Lung (tissue), 12 donors: ENCODE data around the gene FLNA. TPM values are rescaled to one million over a fixed set of nuclear protein-coding genes. Genes with fewer than 3 reads are reported as not detected.

Experiments
- ATAC-seq: fragments of 200-7000 bp; cut with Tn5 transposase; one replicate; pipeline ENCODE4 v1.9.1; 2020; ENCODE audit warnings: moderate number of reproducible peaks; ENCODE audit not compliant: insufficient read depth, low FRiP score
- DNase-seq, 3 donors: peaks; one replicate each; pipeline ENCODE4 v3.0.0-alpha.2; 2013 to 2017
- H3K27ac ChIP-seq, 2 donors: one replicate each; pipeline ENCODE4 v1.5.1; 2013; ENCODE audit warnings: mild to moderate bottlenecking in 2 of 2, moderate library complexity in 2 of 2, control low read depth in 1 of 2, inconsistent platforms in 1 of 2, low read depth in 1 of 2, low read length in 1 of 2
- H3K27me3 ChIP-seq, 3 donors: one replicate each; pipeline ENCODE4 v1.5.1; 2013; ENCODE audit warnings: low read length in 2 of 3; ENCODE audit not compliant: control insufficient read depth in 3 of 3, insufficient read depth in 3 of 3
- H3K36me3 ChIP-seq, 4 donors: one replicate each; pipeline ENCODE4 v1.5.1; 2013; ENCODE audit warnings: low read length in 4 of 4, mild to moderate bottlenecking in 1 of 4, moderate library complexity in 1 of 4; ENCODE audit not compliant: control insufficient read depth in 4 of 4, insufficient read depth in 4 of 4
- H3K4me1 ChIP-seq, 5 donors: one replicate each; pipeline ENCODE4 v1.5.1; 2013; ENCODE audit warnings: low read length in 5 of 5, mild to moderate bottlenecking in 2 of 5, moderate library complexity in 1 of 5; ENCODE audit not compliant: control insufficient read depth in 5 of 5, insufficient read depth in 5 of 5
- H3K4me3 ChIP-seq: one replicate; pipeline ENCODE4 v1.5.1; 2013; ENCODE audit warnings: mild to moderate bottlenecking, control low read depth, moderate library complexity
- H3K9ac ChIP-seq, 2 donors: one replicate each; pipeline ENCODE4 v1.5.1; 2013; ENCODE audit warnings: low read length in 2 of 2, control low read depth in 1 of 2; ENCODE audit not compliant: insufficient read depth in 1 of 2
- H3K9me3 ChIP-seq, 4 donors: one replicate each; pipeline ENCODE4 v1.5.1; 2013; ENCODE audit warnings: low read length in 3 of 4, mild to moderate bottlenecking in 1 of 4, moderate library complexity in 1 of 4; ENCODE audit not compliant: control insufficient read depth in 4 of 4, insufficient read depth in 3 of 4
- WGBS, 2 donors: extraction: QIAGEN DNeasy Blood & Tissue Kit; methylation state at CpG; one replicate each; pipeline ENCODE4 v1.1.7; 2013; 5-methylcytosine and 5-hydroxymethylcytosine counted together
- polyA plus RNA-seq, 2 donors: library from polyadenylated mRNA; stranded (reverse); fragments of 200-250 nt; gene quantifications; one replicate each; pipeline ENCODE4 v1.2.1, GENCODE V29; 2013
- total RNA-seq, 2 donors: library from RNA; depleted of rRNA in 1 of 2; stranded (reverse); fragments of >200 nt in 1 of 2; gene quantifications; one replicate each; pipeline ENCODE4 v1.2.1, GENCODE V29; 2014 to 2021
- TF ChIP-seq, protein P1 (sequence below): IDR thresholded peaks from 2 replicates; pipeline ENCODE4 v1.5.1; 2012; ENCODE audit warnings: mild to moderate bottlenecking; ENCODE audit errors: control extremely low read depth, extremely low read depth
- donor health status: control.
- donor health status: control.
- donor health status: Bipolar disorder and iron deficiency.
- donor health status: healthy.
- donor health status: DM: yes; HTN: yes; CAD: no.

Gene FLNA
- total and polyA plus RNA-seq, 4 donors, result 602 to 1,802 (median 714) TPM

DNA sequence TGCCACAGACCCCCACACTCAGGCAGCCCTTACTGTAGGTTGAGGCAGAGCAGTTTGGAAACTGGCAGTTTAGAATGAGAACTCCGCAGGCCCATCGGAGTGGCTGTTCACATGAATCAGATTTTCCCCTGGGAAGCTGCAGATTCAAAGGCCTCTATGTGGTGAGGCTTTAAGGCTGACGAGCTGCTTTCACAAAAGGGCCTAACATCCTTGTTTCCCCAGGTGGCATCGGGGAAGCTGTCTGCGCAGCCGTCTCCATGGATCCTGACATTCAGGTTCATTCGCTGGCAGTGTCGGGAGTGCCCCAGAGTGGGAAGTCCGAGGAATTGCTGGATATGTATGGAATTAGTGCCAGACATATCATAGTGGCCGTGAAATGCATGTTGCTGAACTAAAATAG is 45.1 kb downstream of the FLNA start:
- Histone ChIP-seq H3K9ac (no peak overlapping the region), H3K27me3 (no peaks in the 10 kb centered on the region)
- WGBS, 2 donors, result 80 to 97% methylated on average over 10 of the region's 10 CpGs

DNA sequence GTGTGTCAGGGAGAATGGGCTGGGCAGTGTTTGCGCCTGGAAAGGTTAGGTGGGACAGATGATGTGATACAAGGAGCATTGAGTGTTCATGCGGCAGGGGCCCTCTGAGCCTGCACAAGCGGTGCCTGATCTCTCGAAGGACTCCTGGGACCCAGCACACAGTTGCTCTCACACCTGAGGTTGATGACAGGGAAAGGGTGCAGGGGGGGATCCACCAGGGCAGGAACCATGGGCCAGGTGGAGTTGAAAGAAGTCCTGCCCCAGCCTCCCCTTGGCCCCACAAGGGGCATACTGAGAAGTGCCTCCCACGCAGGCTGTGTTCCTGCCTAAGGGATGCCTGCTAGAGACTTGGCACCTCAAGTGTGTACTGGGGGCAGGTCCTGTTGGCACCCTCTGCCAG is 45.8 kb downstream of the FLNA start:
- H3K4me1 ChIP-seq, result peaks cover 0 to 24% (median 0%) of the 10 kb centered on the region in 5 donors
- ATAC-seq (no peak), DNase-seq (no peak)
- H3K36me3 ChIP-seq, result no peaks in the 10 kb centered on the region
- H3K9ac ChIP-seq, result no peak overlapping the region
- H3K4me3 ChIP-seq, result no peak overlapping the region
- WGBS, 2 donors, result 92 to 100% methylated on average over 5 of the region's 5 CpGs
- H3K9me3 ChIP-seq, result no peaks in the 10 kb centered on the region
- no peak overlapping the region for H3K27ac ChIP-seq
- no peaks in the 10 kb centered on the region for H3K27me3 ChIP-seq
- TF ChIP-seq, protein P1, sequence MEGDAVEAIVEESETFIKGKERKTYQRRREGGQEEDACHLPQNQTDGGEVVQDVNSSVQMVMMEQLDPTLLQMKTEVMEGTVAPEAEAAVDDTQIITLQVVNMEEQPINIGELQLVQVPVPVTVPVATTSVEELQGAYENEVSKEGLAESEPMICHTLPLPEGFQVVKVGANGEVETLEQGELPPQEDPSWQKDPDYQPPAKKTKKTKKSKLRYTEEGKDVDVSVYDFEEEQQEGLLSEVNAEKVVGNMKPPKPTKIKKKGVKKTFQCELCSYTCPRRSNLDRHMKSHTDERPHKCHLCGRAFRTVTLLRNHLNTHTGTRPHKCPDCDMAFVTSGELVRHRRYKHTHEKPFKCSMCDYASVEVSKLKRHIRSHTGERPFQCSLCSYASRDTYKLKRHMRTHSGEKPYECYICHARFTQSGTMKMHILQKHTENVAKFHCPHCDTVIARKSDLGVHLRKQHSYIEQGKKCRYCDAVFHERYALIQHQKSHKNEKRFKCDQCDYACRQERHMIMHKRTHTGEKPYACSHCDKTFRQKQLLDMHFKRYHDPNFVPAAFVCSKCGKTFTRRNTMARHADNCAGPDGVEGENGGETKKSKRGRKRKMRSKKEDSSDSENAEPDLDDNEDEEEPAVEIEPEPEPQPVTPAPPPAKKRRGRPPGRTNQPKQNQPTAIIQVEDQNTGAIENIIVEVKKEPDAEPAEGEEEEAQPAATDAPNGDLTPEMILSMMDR, result no peak

More for the DNA sequence above, 45.1 kb downstream of the FLNA start:
- ATAC-seq (no peak), DNase-seq (no peak)
- Histone ChIP-seq H3K4me3 (no peak overlapping the region), H3K36me3 (no peaks in the 10 kb centered on the region), H3K4me1 (peaks cover 0 to 24% (median 0%) of the 10 kb centered on the region in 5 donors), H3K9me3 (no peaks in the 10 kb centered on the region), H3K27ac (no peak overlapping the region)
- TF ChIP-seq, protein P1, result no peak

DNA sequence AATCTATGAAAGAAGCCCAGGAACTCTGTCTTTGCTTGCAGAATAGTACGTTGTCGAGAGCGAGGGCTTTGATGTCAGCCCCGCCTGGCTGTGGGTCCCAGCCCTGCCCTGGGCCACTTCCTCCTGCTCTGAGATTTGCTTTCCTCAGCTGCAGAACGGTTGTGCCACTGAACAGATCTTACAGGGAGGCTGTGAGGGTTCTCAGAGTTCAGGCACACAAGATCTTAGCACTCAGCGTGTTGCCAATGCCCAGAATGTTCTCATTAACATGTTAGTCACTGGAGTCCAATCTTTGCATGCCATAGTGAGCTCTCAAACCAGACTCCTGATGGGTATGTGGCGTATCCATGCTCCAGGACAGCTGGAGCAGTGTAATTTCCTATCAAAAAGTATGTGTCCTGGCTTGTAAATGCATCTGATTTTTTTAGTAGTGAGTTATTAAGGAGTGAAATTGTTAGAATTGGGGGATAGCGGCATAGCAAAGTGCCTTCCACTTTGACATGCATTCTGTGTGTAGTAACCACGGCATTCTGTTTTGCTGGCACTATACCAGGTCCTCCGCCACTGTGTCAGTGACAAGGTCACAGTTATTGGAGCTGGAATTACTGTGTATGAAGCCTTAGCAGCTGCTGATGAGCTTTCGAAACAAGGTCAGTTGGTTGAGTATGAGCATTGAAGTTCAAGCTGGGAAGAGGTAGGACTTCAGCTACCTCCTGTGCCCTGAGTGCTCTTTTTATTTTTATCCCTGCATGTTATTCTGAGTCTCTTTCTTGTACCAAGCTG is 47.2 kb downstream of the FLNA start:
- no peak overlapping the region for H3K4me3 ChIP-seq
- DNase-seq (peak; percentile 60 to 64 (median 62)), ATAC-seq (no peak)
- H3K9me3 ChIP-seq, result no peaks in the 10 kb centered on the region
- H3K27ac ChIP-seq, result peak overlapping the region in 1 of 2 donors; percentile 66
- WGBS, 2 donors, result 41 to 42% methylated on average over 11 of the region's 11 CpGs
- peak overlapping the region in 1 of 2 donors; percentile 34 for H3K9ac ChIP-seq
- TF ChIP-seq, protein P1, result no peak
- H3K36me3 ChIP-seq, result no peaks in the 10 kb centered on the region
- peaks cover 0 to 24% (median 0%) of the 10 kb centered on the region in 5 donors for H3K4me1 ChIP-seq
- no peaks in the 10 kb centered on the region for H3K27me3 ChIP-seq
